Loucy (cell line): ENCODE measurements around the gene OR2AJ1.

ENCODE experiments used
- H2AFZ ChIP-seq: fragments of 200-600 bp; sonication (generic); 2 replicates; pipeline ENCODE4 v1.6.0; 2016; ENCODE audit warnings: antibody characterized with exemption, mild to moderate bottlenecking, low read length, moderate library complexity
- H3F3A ChIP-seq: fragments of 200-600 bp; 2 replicates; pipeline ENCODE4 v1.6.0; 2016; ENCODE audit warnings: antibody characterized with exemption, low read depth, mild to moderate bottlenecking
- H3K27me3 ChIP-seq: fragments of 200-600 bp; sonication (generic); 2 replicates; pipeline ENCODE4 v1.6.1; 2014; ENCODE audit warnings: low read length, mild to moderate bottlenecking; ENCODE audit not compliant: insufficient read depth, poor library complexity, severe bottlenecking
- H3K36me3 ChIP-seq: fragments of 200-600 bp; sonication (generic); 2 replicates; pipeline ENCODE4 v1.6.1; 2016; ENCODE audit warnings: low read length; ENCODE audit not compliant: insufficient read depth
- H3K4me1 ChIP-seq: fragments of 200-600 bp; sonication (generic); 2 replicates; pipeline ENCODE4 v1.5.1; 2014; ENCODE audit warnings: low read length, mild to moderate bottlenecking; ENCODE audit not compliant: insufficient read depth, poor library complexity, severe bottlenecking
- H3K4me2 ChIP-seq: fragments of 200-600 bp; sonication (generic); 2 replicates; pipeline ENCODE4 v1.6.0; 2014; ENCODE audit warnings: antibody characterized with exemption, low read length, low read depth, mild to moderate bottlenecking; ENCODE audit not compliant: poor library complexity, severe bottlenecking
- H3K4me3 ChIP-seq: fragments of 200-600 bp; sonication (generic); 2 replicates; pipeline ENCODE4 v1.5.1; 2014; ENCODE audit warnings: low read length, mild to moderate bottlenecking, mixed read lengths; ENCODE audit not compliant: poor library complexity, severe bottlenecking
- H3K79me2 ChIP-seq: fragments of 200-600 bp; sonication (generic); 2 replicates; pipeline ENCODE4 v1.6.1; 2014; ENCODE audit warnings: low read length; ENCODE audit not compliant: insufficient read depth
- H3K9ac ChIP-seq: fragments of 200-600 bp; sonication (generic); 2 replicates; pipeline ENCODE4 v1.6.0; 2014; ENCODE audit warnings: mild to moderate bottlenecking, low read depth, low read length, moderate library complexity; ENCODE audit not compliant: poor library complexity, severe bottlenecking
- H3K9me2 ChIP-seq: fragments of 200-600 bp; sonication (generic); replicated peaks from 2 replicates; pipeline ENCODE4 v1.6.1; 2016; ENCODE audit warnings: low read depth, low read length, mixed read lengths
- H3K9me3 ChIP-seq: fragments of 200-600 bp; sonication (generic); 2 replicates; pipeline ENCODE4 v1.6.1; 2014; ENCODE audit warnings: mild to moderate bottlenecking, antibody characterized with exemption, low read length, low read depth; ENCODE audit not compliant: insufficient read depth
- H4K20me1 ChIP-seq: fragments of 200-600 bp; sonication (generic); 2 replicates; pipeline ENCODE4 v1.6.0; 2014; ENCODE audit warnings: antibody characterized with exemption, low read length, mild to moderate bottlenecking; ENCODE audit not compliant: insufficient read depth, poor library complexity, severe bottlenecking
- EZH2phosphoT487 ChIP-seq: fragments of 200-600 bp; IDR thresholded peaks from 2 replicates; pipeline ENCODE4 v1.6.1; 2018; ENCODE audit warnings: antibody characterized with exemption, mild to moderate bottlenecking, moderate library complexity, borderline replicate concordance
- TF ChIP-seq, protein P1 (sequence below): fragments of 200-600 bp; sonication (generic); conservative IDR thresholded peaks from 2 replicates; pipeline ENCODE4 v1.5.1; 2014; ENCODE audit warnings: mild to moderate bottlenecking, antibody characterized with exemption, low read length

OR2AJ1 gene

DNA sequence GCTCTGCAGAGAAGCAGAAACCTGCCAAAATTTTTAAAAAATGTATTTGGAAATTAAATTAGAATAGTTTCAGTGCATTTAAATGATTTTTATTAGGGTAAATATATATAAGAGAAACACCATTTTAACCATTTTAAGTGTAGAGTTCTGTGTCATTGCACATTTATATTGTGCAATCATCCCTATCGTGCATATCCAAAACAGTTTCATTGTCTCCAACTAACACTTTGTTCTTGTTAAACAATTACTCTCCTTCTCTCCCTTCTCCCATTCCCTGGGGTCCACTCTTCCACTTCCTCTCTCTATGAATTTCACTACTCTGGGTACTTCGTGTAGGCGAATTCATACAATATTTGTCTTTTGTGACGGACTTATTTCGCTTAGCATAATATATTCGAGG is 17.9 kb downstream of the OR2AJ1 start:
- H3K9ac ChIP-seq = no peak overlapping the region
- no peaks in the 10 kb centered on the region for H3K4me1 ChIP-seq
- H3K36me3 ChIP-seq = no peaks in the 10 kb centered on the region
- no peaks in the 10 kb centered on the region for H3K27me3 ChIP-seq
- no peaks in the 10 kb centered on the region for H4K20me1 ChIP-seq
- no peaks in the 10 kb centered on the region for H3K9me3 ChIP-seq
- H3K4me3 ChIP-seq = no peak overlapping the region
- H3K9me2 ChIP-seq = no peaks in the 10 kb centered on the region
- no peak overlapping the region for H3K4me2 ChIP-seq
- no peak overlapping the region for H2AFZ ChIP-seq
- no peak for TF ChIP-seq EZH2phosphoT487
- TF ChIP-seq, protein P1, sequence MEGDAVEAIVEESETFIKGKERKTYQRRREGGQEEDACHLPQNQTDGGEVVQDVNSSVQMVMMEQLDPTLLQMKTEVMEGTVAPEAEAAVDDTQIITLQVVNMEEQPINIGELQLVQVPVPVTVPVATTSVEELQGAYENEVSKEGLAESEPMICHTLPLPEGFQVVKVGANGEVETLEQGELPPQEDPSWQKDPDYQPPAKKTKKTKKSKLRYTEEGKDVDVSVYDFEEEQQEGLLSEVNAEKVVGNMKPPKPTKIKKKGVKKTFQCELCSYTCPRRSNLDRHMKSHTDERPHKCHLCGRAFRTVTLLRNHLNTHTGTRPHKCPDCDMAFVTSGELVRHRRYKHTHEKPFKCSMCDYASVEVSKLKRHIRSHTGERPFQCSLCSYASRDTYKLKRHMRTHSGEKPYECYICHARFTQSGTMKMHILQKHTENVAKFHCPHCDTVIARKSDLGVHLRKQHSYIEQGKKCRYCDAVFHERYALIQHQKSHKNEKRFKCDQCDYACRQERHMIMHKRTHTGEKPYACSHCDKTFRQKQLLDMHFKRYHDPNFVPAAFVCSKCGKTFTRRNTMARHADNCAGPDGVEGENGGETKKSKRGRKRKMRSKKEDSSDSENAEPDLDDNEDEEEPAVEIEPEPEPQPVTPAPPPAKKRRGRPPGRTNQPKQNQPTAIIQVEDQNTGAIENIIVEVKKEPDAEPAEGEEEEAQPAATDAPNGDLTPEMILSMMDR = no peak
- no peaks in the 10 kb centered on the region for H3F3A ChIP-seq
- H3K79me2 ChIP-seq = no peaks in the 10 kb centered on the region

- Histone ChIP-seq H3K4me1 (no peaks in the 10 kb centered on the region), H3K27me3 (no peaks in the 10 kb centered on the region), H3F3A (no peaks in the 10 kb centered on the region), H3K9me3 (no peaks in the 10 kb centered on the region), H4K20me1 (no peaks in the 10 kb centered on the region), H3K4me2 (no peak within 1 kb of the TSS), H3K9ac (no peak within 1 kb of the TSS), H3K4me3 (no peak within 1 kb of the TSS), H3K79me2 (no peaks in the 10 kb centered on the region), H3K9me2 (no peaks in the 10 kb centered on the region), H3K36me3 (no peaks in the 10 kb centered on the region), H2AFZ (no peak within 1 kb of the TSS)
- TF ChIP-seq, protein P1 = no peak
- no peak for TF ChIP-seq EZH2phosphoT487
Observed at GRCh38 chr1:247948558-247948957, 23.9 kb downstream of the OR2AJ1 start, which contains the start of gene OR2L8. Gene OR2L8, plus strand, starts transcription at chr1:247948858. Its CDS starts 0 bp downstream, at chr1:247948858.

DNA sequence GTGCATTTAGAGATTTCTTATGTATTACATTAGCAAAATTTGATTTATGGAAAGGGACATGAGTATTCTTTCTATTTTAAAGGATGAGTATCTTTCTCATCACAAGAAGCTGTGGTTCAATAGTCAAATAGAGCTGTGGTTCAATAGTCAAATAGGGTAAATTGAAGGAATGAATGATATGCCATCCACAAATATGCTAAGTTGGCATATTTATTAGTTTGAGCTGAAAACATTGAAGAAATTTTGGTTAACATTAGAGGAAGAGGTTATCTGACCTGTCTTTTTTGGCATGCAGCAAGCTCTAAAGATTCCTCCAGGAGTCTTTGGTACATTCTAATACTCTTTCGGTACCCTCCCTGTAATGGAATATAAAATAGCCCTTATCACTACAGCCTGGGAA is 28.7 kb downstream of the OR2AJ1 start:
- Histone ChIP-seq H3K4me3 (no peak overlapping the region), H3F3A (no peaks in the 10 kb centered on the region), H3K27me3 (no peaks in the 10 kb centered on the region), H3K9me3 (no peaks in the 10 kb centered on the region), H4K20me1 (no peaks in the 10 kb centered on the region), H3K36me3 (no peaks in the 10 kb centered on the region), H2AFZ (no peak overlapping the region), H3K4me2 (no peak overlapping the region), H3K9me2 (no peaks in the 10 kb centered on the region), H3K9ac (no peak overlapping the region), H3K79me2 (no peaks in the 10 kb centered on the region), H3K4me1 (no peaks in the 10 kb centered on the region)
- no peak for TF ChIP-seq EZH2phosphoT487
- TF ChIP-seq, protein P1 = no peak
